Memory B cell (primary cell): ENCODE results near the gene COA1.
A peak's percentile ranks its signal among the peaks of the same experiment; 100 is the strongest.
"Not testable (repeated sequence)": the region's sequence is repeated elsewhere in the genome, so short reads cannot be mapped to it uniquely, and the experiment has no call there.

Source experiments
- ATAC-seq: fragments of 150-1000 bp; cut with Tn5 transposase; 2 replicates; pipeline ENCODE4 v1.10.0; 2021; ENCODE audit warnings: low read depth, mild to moderate bottlenecking, moderate library complexity
- DNase-seq, 2 donors: peaks; one replicate each; pipeline ENCODE4 v3.0.0; 2022; ENCODE audit warnings: low spot score in 2 of 2
- H3K27ac Mint-ChIP-seq: one replicate; pipeline ENCODE4 v1.8.0; 2022; ENCODE audit warnings: mild to moderate bottlenecking, moderate library complexity, mixed read lengths
- H3K27me3 Mint-ChIP-seq: one replicate; pipeline ENCODE4 v1.8.0; 2022; ENCODE audit warnings: mixed read lengths
- H3K36me3 Mint-ChIP-seq: one replicate; pipeline ENCODE4 v1.8.0; 2022; ENCODE audit warnings: mild to moderate bottlenecking, mixed read lengths
- H3K4me1 Mint-ChIP-seq: one replicate; pipeline ENCODE4 v1.8.0; 2022; ENCODE audit warnings: mixed read lengths
- H3K4me3 Mint-ChIP-seq: one replicate; pipeline ENCODE4 v1.8.0; 2022; ENCODE audit warnings: mild to moderate bottlenecking, moderate library complexity, mixed read lengths
- H3K9me3 Mint-ChIP-seq: one replicate; pipeline ENCODE4 v1.8.0; 2022; ENCODE audit warnings: mixed read lengths

The COA1 gene

GRCh38 chr7:43726466-43726865 lies 2.9 kb downstream of the COA1 start:
- Mint-ChIP-seq H3K27ac (no peak overlapping the region), H3K4me1 (peaks cover 22% of the 10 kb centered on the region), H3K9me3 (no peaks in the 10 kb centered on the region), H3K36me3 (peaks cover 2% of the 10 kb centered on the region), H3K4me3 (no peak overlapping the region), H3K27me3 (no peaks in the 10 kb centered on the region)
- ATAC-seq, result no peak
- no peak for DNase-seq

- no peak for DNase-seq
- Mint-ChIP-seq H3K4me3 (no peak overlapping the region), H3K27me3 (no peaks in the 10 kb centered on the region), H3K36me3 (peaks cover 3% of the 10 kb centered on the region), H3K27ac (no peak overlapping the region), H3K4me1 (peaks cover 24% of the 10 kb centered on the region), H3K9me3 (no peaks in the 10 kb centered on the region)
- ATAC-seq, result no peak
These were observed 4.1 kb downstream of the COA1 start for GRCh38 chr7:43725251-43725650.

GRCh38 chr7:43723007-43723341 lies 6.3 kb downstream of the COA1 start:
- no peaks in the 10 kb centered on the region for H3K9me3 Mint-ChIP-seq
- no peaks in the 10 kb centered on the region for H3K27me3 Mint-ChIP-seq
- peaks cover 5% of the 10 kb centered on the region for H3K36me3 Mint-ChIP-seq
- H3K4me1 Mint-ChIP-seq, result peaks cover 24% of the 10 kb centered on the region
- H3K4me3 Mint-ChIP-seq, result no peak overlapping the region
- DNase-seq, result no peak
- ATAC-seq, result no peak
- H3K27ac Mint-ChIP-seq, result peak overlapping the region; percentile 8

GRCh38 chr7:43721193-43721806 lies 8.0 kb downstream of the COA1 start:
- Mint-ChIP-seq H3K36me3 (peaks cover 5% of the 10 kb centered on the region), H3K9me3 (no peaks in the 10 kb centered on the region), H3K27me3 (no peaks in the 10 kb centered on the region), H3K4me1 (peaks cover 18% of the 10 kb centered on the region), H3K27ac (no peak overlapping the region), H3K4me3 (no peak overlapping the region)
- DNase-seq, result peak in 1 of 2 donors; percentile 60
- ATAC-seq, result peak; percentile 44

- H3K4me3 Mint-ChIP-seq, result no peak overlapping the region
- ATAC-seq (no peak), DNase-seq (no peak)
- H3K36me3 Mint-ChIP-seq, result peaks cover 17% of the 10 kb centered on the region
- no peaks in the 10 kb centered on the region for H3K27me3 Mint-ChIP-seq
- peak overlapping the region; percentile 45 for H3K27ac Mint-ChIP-seq
- H3K4me1 Mint-ChIP-seq, result peaks cover 22% of the 10 kb centered on the region
- no peaks in the 10 kb centered on the region for H3K9me3 Mint-ChIP-seq
These were observed 12.7 kb downstream of the COA1 start for GRCh38 chr7:43716598-43716997.

- not testable (repeated sequence) for DNase-seq, ATAC-seq, H3K4me3 Mint-ChIP-seq
These were observed 13.4 kb downstream of the COA1 start for GRCh38 chr7:43715966-43716365.

GRCh38 chr7:43711503-43711902 lies 17.8 kb downstream of the COA1 start:
- H3K36me3 Mint-ChIP-seq, result peaks cover 19% of the 10 kb centered on the region
- H3K4me1 Mint-ChIP-seq, result peaks cover 20% of the 10 kb centered on the region
- no peaks in the 10 kb centered on the region for H3K27me3 Mint-ChIP-seq

More at GRCh38 chr7:43715966-43716365, 13.4 kb downstream of the COA1 start:
- H3K27me3 Mint-ChIP-seq, H3K27ac Mint-ChIP-seq, H3K9me3 Mint-ChIP-seq: not testable (repeated sequence)
- Mint-ChIP-seq H3K4me1 (peaks cover 23% of the 10 kb centered on the region), H3K36me3 (peaks cover 19% of the 10 kb centered on the region)

GRCh38 chr7:43708055-43708454 lies 21.3 kb downstream of the COA1 start:
- not testable (repeated sequence) for H3K9me3 Mint-ChIP-seq, H3K27me3 Mint-ChIP-seq, H3K4me1 Mint-ChIP-seq

More at GRCh38 chr7:43711503-43711902, 17.8 kb downstream of the COA1 start:
- no peak for DNase-seq
- ATAC-seq, result no peak
- Mint-ChIP-seq H3K27ac (no peak overlapping the region), H3K4me3 (no peak overlapping the region), H3K9me3 (no peaks in the 10 kb centered on the region)

GRCh38 chr7:43703573-43703972 lies 25.8 kb downstream of the COA1 start:
- Mint-ChIP-seq H3K36me3 (peaks cover 16% of the 10 kb centered on the region), H3K4me1 (peaks cover 27% of the 10 kb centered on the region), H3K27me3 (no peaks in the 10 kb centered on the region), H3K9me3 (no peaks in the 10 kb centered on the region), H3K4me3 (no peak overlapping the region), H3K27ac (no peak overlapping the region)
- DNase-seq (no peak), ATAC-seq (no peak)

More at GRCh38 chr7:43708055-43708454, 21.3 kb downstream of the COA1 start:
- DNase-seq, ATAC-seq, H3K4me3 Mint-ChIP-seq, H3K27ac Mint-ChIP-seq: not testable (repeated sequence)
- peaks cover 18% of the 10 kb centered on the region for H3K36me3 Mint-ChIP-seq

GRCh38 chr7:43702974-43703373 lies 26.3 kb downstream of the COA1 start:
- DNase-seq (no peak), ATAC-seq (no peak)
- peak overlapping the region; percentile 62 for H3K27ac Mint-ChIP-seq
- H3K4me3 Mint-ChIP-seq, result no peak overlapping the region
- H3K27me3 Mint-ChIP-seq, result no peaks in the 10 kb centered on the region
- H3K9me3 Mint-ChIP-seq, result no peaks in the 10 kb centered on the region
- H3K36me3 Mint-ChIP-seq, result peaks cover 13% of the 10 kb centered on the region
- H3K4me1 Mint-ChIP-seq, result peaks cover 26% of the 10 kb centered on the region

GRCh38 chr7:43701929-43702328 lies 27.4 kb downstream of the COA1 start:
- DNase-seq (no peak), ATAC-seq (no peak)
- Mint-ChIP-seq H3K4me3 (no peak overlapping the region), H3K27me3 (no peaks in the 10 kb centered on the region), H3K9me3 (no peaks in the 10 kb centered on the region), H3K4me1 (peaks cover 26% of the 10 kb centered on the region), H3K36me3 (peaks cover 13% of the 10 kb centered on the region), H3K27ac (peak overlapping the region; percentile 62)

GRCh38 chr7:43701500-43701854 lies 27.8 kb downstream of the COA1 start:
- H3K27me3 Mint-ChIP-seq, result no peaks in the 10 kb centered on the region
- H3K36me3 Mint-ChIP-seq, result peaks cover 13% of the 10 kb centered on the region
- no peaks in the 10 kb centered on the region for H3K9me3 Mint-ChIP-seq
- DNase-seq (no peak), ATAC-seq (no peak)
- peak overlapping the region; percentile 62 for H3K27ac Mint-ChIP-seq
- H3K4me1 Mint-ChIP-seq, result peaks cover 26% of the 10 kb centered on the region
- no peak overlapping the region for H3K4me3 Mint-ChIP-seq

GRCh38 chr7:43700646-43701499 lies 28.4 kb downstream of the COA1 start:
- Mint-ChIP-seq H3K4me3 (no peak overlapping the region), H3K27me3 (no peaks in the 10 kb centered on the region), H3K9me3 (no peaks in the 10 kb centered on the region), H3K36me3 (peaks cover 13% of the 10 kb centered on the region), H3K27ac (peak overlapping the region; percentile 62), H3K4me1 (peaks cover 26% of the 10 kb centered on the region)
- ATAC-seq (no peak), DNase-seq (no peak)

- H3K9me3 Mint-ChIP-seq, result no peaks in the 10 kb centered on the region
- H3K36me3 Mint-ChIP-seq, result peaks cover 8% of the 10 kb centered on the region
- ATAC-seq (peak; percentile 88), DNase-seq (peak in 1 of 2 donors; percentile 52)
- H3K27ac Mint-ChIP-seq, result peak overlapping the region; percentile 29
- no peaks in the 10 kb centered on the region for H3K27me3 Mint-ChIP-seq
- peak overlapping the region; percentile 10 for H3K4me3 Mint-ChIP-seq
- H3K4me1 Mint-ChIP-seq, result peaks cover 26% of the 10 kb centered on the region
These were observed 29.2 kb downstream of the COA1 start for GRCh38 chr7:43700059-43700501.
